C4-2B (cell line): ENCODE data around the gene TTC23.
"Not testable (repeated sequence)": the region's sequence is repeated elsewhere in the genome, so short reads cannot be mapped to it uniquely, and the experiment has no call there.

Experiments
- H3K27ac ChIP-seq: fragments of 450-650 bp; 2 replicates; pipeline ENCODE4 v1.5.1; 2017
- CTCF ChIP-seq: fragments of 450-650 bp; conservative IDR thresholded peaks from 2 replicates; pipeline ENCODE4 v1.5.1; 2017; ENCODE audit warnings: mild to moderate bottlenecking
- ZFX ChIP-seq: fragments of 450-650 bp; IDR thresholded peaks from 2 replicates; pipeline ENCODE4 v1.6.1; 2017

TTC23 gene

GRCh38 chr15:99117563-99118257 lies 131.7 kb downstream of the TTC23 start:
- TF ChIP-seq CTCF (no peak), ZFX (no peak)
- no peak overlapping the region for H3K27ac ChIP-seq

- TF ChIP-seq CTCF, result no peak
- TF ChIP-seq ZFX, result no peak
- no peak overlapping the region for H3K27ac ChIP-seq
Measured at GRCh38 chr15:99117111-99117510, 132.3 kb downstream of the TTC23 start.

GRCh38 chr15:99115300-99116215 lies 133.8 kb downstream of the TTC23 start:
- no peak overlapping the region for H3K27ac ChIP-seq
- no peak for TF ChIP-seq CTCF
- TF ChIP-seq ZFX, result no peak

- no peak overlapping the region for H3K27ac ChIP-seq
- no peak for TF ChIP-seq CTCF
- no peak for TF ChIP-seq ZFX
Measured at GRCh38 chr15:99114511-99115299, 134.7 kb downstream of the TTC23 start.

GRCh38 chr15:99113547-99114271 lies 135.7 kb downstream of the TTC23 start:
- no peak overlapping the region for H3K27ac ChIP-seq
- TF ChIP-seq ZFX (no peak), CTCF (no peak)

GRCh38 chr15:99111641-99112040 lies 137.7 kb downstream of the TTC23 start:
- H3K27ac ChIP-seq, result not testable (repeated sequence)
